GM23338 (cell line): ENCODE measurements around the gene YJEFN3. TPM values are rescaled to one million over a fixed set of nuclear protein-coding genes. Genes with fewer than 3 reads are reported as not detected.

Experiments
- ATAC-seq: fragments of 200-7000 bp; cut with Tn5 transposase; 3 replicates; pipeline ENCODE4 v1.9.1; 2020
- DNase-seq: peaks from one replicate; pipeline ENCODE4 v3.0.0-alpha.2; 2015; ENCODE audit warnings: low spot score
- H2AFZ ChIP-seq: fragments of 200-600 bp; sonication (generic); 2 replicates; pipeline ENCODE4 v1.8.0; 2016; ENCODE audit warnings: antibody characterized with exemption, mild to moderate bottlenecking, moderate library complexity
- H3F3A ChIP-seq: fragments of 200-600 bp; sonication (generic); replicated peaks from 2 replicates; pipeline ENCODE4 v1.8.0; 2017; ENCODE audit warnings: antibody characterized with exemption, mixed run types, low read depth
- H3K27ac ChIP-seq: fragments of 200-600 bp; sonication (generic); 2 replicates; pipeline ENCODE4 v1.6.1; 2016; ENCODE audit warnings: low read depth
- H3K27me3 ChIP-seq: fragments of 200-600 bp; sonication (generic); 2 replicates; pipeline ENCODE4 v1.8.0; 2016; ENCODE audit warnings: mild to moderate bottlenecking, mixed run types, moderate library complexity; ENCODE audit not compliant: insufficient read depth
- H3K36me3 ChIP-seq: fragments of 200-600 bp; sonication (generic); 2 replicates; pipeline ENCODE4 v1.8.0; 2016; ENCODE audit warnings: mild to moderate bottlenecking; ENCODE audit not compliant: insufficient read depth
- H3K4me1 ChIP-seq: fragments of 200-600 bp; sonication (generic); 2 replicates; pipeline ENCODE4 v1.8.0; 2016; ENCODE audit warnings: mild to moderate bottlenecking, moderate library complexity; ENCODE audit not compliant: insufficient read depth
- H3K4me2 ChIP-seq: fragments of 200-600 bp; sonication (generic); 2 replicates; pipeline ENCODE4 v1.7.1; 2017; ENCODE audit warnings: mixed run types
- H3K4me3 ChIP-seq: fragments of 200-600 bp; sonication (generic); 2 replicates; pipeline ENCODE4 v1.6.1; 2016; ENCODE audit warnings: mixed run types
- H3K79me2 ChIP-seq: fragments of 200-600 bp; sonication (generic); replicated peaks from 2 replicates; pipeline ENCODE4 v1.8.0; 2017; ENCODE audit warnings: mild to moderate bottlenecking; ENCODE audit not compliant: insufficient read depth
- H3K9me2 ChIP-seq: fragments of 200-600 bp; sonication (generic); 2 replicates; pipeline ENCODE4 v1.8.0; 2017; ENCODE audit not compliant: insufficient read depth
- H4K20me1 ChIP-seq: fragments of 200-600 bp; sonication (generic); replicated peaks from 2 replicates; pipeline ENCODE4 v1.8.0; 2017; ENCODE audit warnings: mild to moderate bottlenecking; ENCODE audit not compliant: insufficient read depth
- H3K27ac Mint-ChIP-seq: 2 replicates; pipeline ENCODE4 v1.8.0; 2020; ENCODE audit warnings: inconsistent platforms, mild to moderate bottlenecking, moderate library complexity, mixed read lengths
- H3K27me3 Mint-ChIP-seq: 3 replicates; pipeline ENCODE4 v1.8.0; 2022; ENCODE audit warnings: low read depth, mild to moderate bottlenecking, moderate library complexity, mixed read lengths, inconsistent platforms; ENCODE audit not compliant: insufficient read depth, poor library complexity
- H3K36me3 Mint-ChIP-seq: 3 replicates; pipeline ENCODE4 v1.8.0; 2021; ENCODE audit warnings: low read depth, mild to moderate bottlenecking, inconsistent platforms, moderate library complexity, mixed read lengths
- H3K4me1 Mint-ChIP-seq: 3 replicates; pipeline ENCODE4 v1.8.0; 2020; ENCODE audit warnings: mild to moderate bottlenecking, inconsistent platforms, mixed read lengths
- H3K4me3 Mint-ChIP-seq: 3 replicates; pipeline ENCODE4 v1.8.0; 2021; ENCODE audit warnings: moderate library complexity, mild to moderate bottlenecking, inconsistent platforms, mixed read lengths
- H3K9me3 Mint-ChIP-seq: 3 replicates; pipeline ENCODE4 v1.8.0; 2020; ENCODE audit warnings: moderate library complexity, mild to moderate bottlenecking, inconsistent platforms, mixed read lengths
- CREB1 ChIP-seq: fragments of 250-450 bp; sonication (Bioruptor Pico); IDR thresholded peaks from 2 replicates; pipeline ENCODE4 v1.5.0; 2020; ENCODE audit warnings: low read depth, mild to moderate bottlenecking, moderate library complexity
- CTCF ChIP-seq, 2 experiments: fragments of 200-600 bp in 1 of 2; sonication (generic) in 1 of 2; conservative IDR thresholded peaks; 2 replicates each; pipeline versions ENCODE4 v1.5.1 to v1.6.1; 2016 to 2017; ENCODE audit warnings: antibody characterized with exemption in 2 of 2, low read depth in 2 of 2, mild to moderate bottlenecking in 2 of 2, moderate library complexity in 1 of 2
- ETS1 ChIP-seq: IDR thresholded peaks from 2 replicates; pipeline ENCODE4 v1.6.1; 2016; ENCODE audit warnings: antibody characterized with exemption
- EZH2 ChIP-seq: fragments of 200-600 bp; sonication (generic); IDR thresholded peaks from one replicate; pipeline ENCODE4 v1.8.0; 2017; ENCODE audit warnings: antibody characterized with exemption, mild to moderate bottlenecking, low read depth; ENCODE audit not compliant: unreplicated experiment
- EZH2phosphoT487 ChIP-seq: fragments of 200-600 bp; sonication (generic); IDR thresholded peaks from one replicate; pipeline ENCODE4 v1.8.1; 2018; ENCODE audit warnings: antibody characterized with exemption; ENCODE audit not compliant: unreplicated experiment
- JUNB ChIP-seq: IDR thresholded peaks from one replicate; pipeline ENCODE4 v1.6.1; 2016; ENCODE audit warnings: antibody characterized with exemption; ENCODE audit not compliant: unreplicated experiment
- POLR2AphosphoS5 ChIP-seq: IDR thresholded peaks from 2 replicates; pipeline ENCODE4 v1.6.1; 2016; ENCODE audit warnings: antibody characterized with exemption, low read depth
- REST ChIP-seq: IDR thresholded peaks from one replicate; pipeline ENCODE4 v1.6.1; 2018; ENCODE audit warnings: antibody characterized with exemption; ENCODE audit not compliant: unreplicated experiment
- STAT1 ChIP-seq: IDR thresholded peaks from one replicate; pipeline ENCODE4 v1.6.1; 2016; ENCODE audit warnings: antibody characterized with exemption; ENCODE audit not compliant: unreplicated experiment
- ZNF114 ChIP-seq: fragments of 250-450 bp; sonication (Bioruptor Pico); IDR thresholded peaks from 2 replicates; pipeline ENCODE4 v1.5.0; 2020; ENCODE audit warnings: mild to moderate bottlenecking, moderate library complexity
- ZNF331 ChIP-seq: fragments of 250-450 bp; sonication (Bioruptor Pico); IDR thresholded peaks from 2 replicates; pipeline ENCODE4 v1.5.0; 2020; ENCODE audit warnings: low read depth, mild to moderate bottlenecking, moderate library complexity
- ZNF462 ChIP-seq: fragments of 250-450 bp; sonication (Bioruptor Pico); IDR thresholded peaks from 2 replicates; pipeline ENCODE4 v1.5.0; 2020; ENCODE audit warnings: mild to moderate bottlenecking, moderate library complexity
- polyA plus RNA-seq: library from polyadenylated mRNA; unstranded; fragments of >200 nt; fragmentation: Nextera tagmentation; extraction: Ambion mirVana; gene quantifications from 2 replicates; pipeline ENCODE4 v1.2.1, GENCODE V29; 2016
- total RNA-seq: library from RNA; depleted of rRNA; stranded (reverse); fragments of >200 nt; shearing (Covaris generic); gene quantifications from 2 replicates; pipeline ENCODE4 v1.2.3, GENCODE V29; 2014

Gene YJEFN3
- total and polyA plus RNA-seq, 2 experiments from 2014 or later: 3.5 to 6.5 TPM

- no peaks in the 10 kb centered on the region for H3K9me3 Mint-ChIP-seq
Measured at GRCh38 chr19:19543101-19543500, 14.4 kb downstream of the YJEFN3 start.

More at GRCh38 chr19:19543101-19543500, 14.4 kb downstream of the YJEFN3 start:
- H3K4me3 ChIP-seq: no peak overlapping the region
- H4K20me1 ChIP-seq: 0 out of 2 replicates have a peak, but pooled peaks cover 5% of the 10 kb centered on the region
- H3K27ac Mint-ChIP-seq: no peak overlapping the region
- H3K4me1 Mint-ChIP-seq: peaks cover 8% of the 10 kb centered on the region; the same call in 2 of the 3 replicates
- no peaks in the 10 kb centered on the region for H3K79me2 ChIP-seq
- peaks cover 15% of the 10 kb centered on the region for H3K27me3 Mint-ChIP-seq
- H3K4me2 ChIP-seq: no peak overlapping the region
- no peak overlapping the region for H2AFZ ChIP-seq
- no peaks in the 10 kb centered on the region; the same call in 2 of the 3 replicates for H3K36me3 Mint-ChIP-seq
- DNase-seq (no peak), ATAC-seq (no peak)
- no peaks in the 10 kb centered on the region for H3K36me3 ChIP-seq
- H3K27ac ChIP-seq: no peak overlapping the region
- H3F3A ChIP-seq: 0 out of 2 replicates have a peak, but pooled peaks cover 8% of the 10 kb centered on the region
- no peaks in the 10 kb centered on the region for H3K9me2 ChIP-seq
- H3K4me1 ChIP-seq: peaks cover 5% of the 10 kb centered on the region; the same call in 1 of the 2 replicates
- H3K27me3 ChIP-seq: peaks cover 25% of the 10 kb centered on the region
- no peak for TF ChIP-seq ZNF331 (CRISPR knock-in tag)
- TF ChIP-seq ZNF114 (CRISPR knock-in tag): no peak
- no peak for TF ChIP-seq ZNF462 (CRISPR knock-in tag)
- TF ChIP-seq CREB1 (CRISPR knock-in tag): no peak
- no peak for TF ChIP-seq JUNB
- no peak for TF ChIP-seq ETS1
- no peak for TF ChIP-seq EZH2phosphoT487
- TF ChIP-seq POLR2AphosphoS5: no peak
- TF ChIP-seq EZH2: no peak
- TF ChIP-seq REST: no peak
- TF ChIP-seq STAT1: no peak
- no peak for TF ChIP-seq CTCF (conservative IDR thresholded peaks at IDR 0.05; ENCODE audit: low read depth in 2 of 2)
- H3K4me3 Mint-ChIP-seq: no peak overlapping the region
